Muscle of arm (tissue), 12 donors: ENCODE measurements around the gene PTH1R. TPM values are rescaled to one million over a fixed set of nuclear protein-coding genes. Genes with fewer than 3 reads are reported as not detected.

Source experiments
- DNase-seq: peaks from one replicate; pipeline ENCODE4 v3.0.0-alpha.2; 2013
- polyA plus RNA-seq, 12 donors: library from polyadenylated mRNA; unstranded; fragments of 120-200 nt; gene quantifications; one replicate each; pipeline ENCODE4 v1.2.1, GENCODE V29; 2013; ENCODE audit not compliant: insufficient read length in 12 of 12

Gene PTH1R
- polyA plus RNA-seq, 12 donors = 5.6 to 130 (median 9.3) TPM; not detected in 1

GRCh38 chr3:46881596-46882376 lies 4.3 kb downstream of the PTH1R start:
- DNase-seq = no peak

GRCh38 chr3:46882377-46883053 lies 5.0 kb downstream of the PTH1R start:
- peak; percentile 72 for DNase-seq

GRCh38 chr3:46883054-46883829 lies 5.7 kb downstream of the PTH1R start:
- DNase-seq = no peak

GRCh38 chr3:46883830-46884185 lies 6.3 kb downstream of the PTH1R start:
- DNase-seq = no peak

- DNase-seq = no peak
Measured at GRCh38 chr3:46884427-46884826, 6.9 kb downstream of the PTH1R start.

GRCh38 chr3:46884929-46885328 lies 7.4 kb downstream of the PTH1R start:
- DNase-seq = no peak

- DNase-seq = no peak
Measured at GRCh38 chr3:46885612-46886011, 8.1 kb downstream of the PTH1R start.

GRCh38 chr3:46887980-46888494 lies 10.5 kb downstream of the PTH1R start:
- DNase-seq = no peak

- no peak for DNase-seq
Measured at GRCh38 chr3:46888705-46889104, 11.2 kb downstream of the PTH1R start.

- no peak for DNase-seq
Measured at GRCh38 chr3:46889381-46890110, 12.0 kb downstream of the PTH1R start.

GRCh38 chr3:46890132-46890531 lies 12.6 kb downstream of the PTH1R start:
- no peak for DNase-seq

- no peak for DNase-seq
Measured at GRCh38 chr3:46891132-46891531, 13.6 kb downstream of the PTH1R start.

- no peak for DNase-seq
Measured at GRCh38 chr3:46892285-46893145, 15.0 kb downstream of the PTH1R start.

- DNase-seq = no peak
Measured at GRCh38 chr3:46893146-46893748, 15.7 kb downstream of the PTH1R start.

- no peak for DNase-seq
Measured at GRCh38 chr3:46893763-46894162, 16.2 kb downstream of the PTH1R start.

- no peak for DNase-seq
Measured at GRCh38 chr3:46894256-46894655, 16.7 kb downstream of the PTH1R start.

- peak; percentile 67 for DNase-seq
Measured at GRCh38 chr3:46895204-46895660, 17.7 kb downstream of the PTH1R start.

- no peak for DNase-seq
Measured at GRCh38 chr3:46895761-46896160, 18.2 kb downstream of the PTH1R start.

GRCh38 chr3:46896386-46896785 lies 18.9 kb downstream of the PTH1R start:
- DNase-seq = no peak

GRCh38 chr3:46897031-46897430 lies 19.5 kb downstream of the PTH1R start:
- DNase-seq = no peak
